Hematopoietic multipotent progenitor cell (in vitro differentiated cells): Measurements from ENCODE around the gene TBC1D22B. TPM values are rescaled to one million over a fixed set of nuclear protein-coding genes. Genes with fewer than 3 reads are reported as not detected.

ENCODE experiments used
- DNase-seq, 3 donors: peaks; one replicate each; pipeline ENCODE4 v3.0.0-alpha.2; 2011 to 2015; ENCODE audit warnings: low read depth in 2 of 3, low spot score in 2 of 3
- total RNA-seq: library from RNA; depleted of rRNA; stranded (reverse); fragments of >200 nt; gene quantifications from one replicate; pipeline ENCODE4 v1.2.3, GENCODE V29; 2012

TBC1D22B gene, protein sequence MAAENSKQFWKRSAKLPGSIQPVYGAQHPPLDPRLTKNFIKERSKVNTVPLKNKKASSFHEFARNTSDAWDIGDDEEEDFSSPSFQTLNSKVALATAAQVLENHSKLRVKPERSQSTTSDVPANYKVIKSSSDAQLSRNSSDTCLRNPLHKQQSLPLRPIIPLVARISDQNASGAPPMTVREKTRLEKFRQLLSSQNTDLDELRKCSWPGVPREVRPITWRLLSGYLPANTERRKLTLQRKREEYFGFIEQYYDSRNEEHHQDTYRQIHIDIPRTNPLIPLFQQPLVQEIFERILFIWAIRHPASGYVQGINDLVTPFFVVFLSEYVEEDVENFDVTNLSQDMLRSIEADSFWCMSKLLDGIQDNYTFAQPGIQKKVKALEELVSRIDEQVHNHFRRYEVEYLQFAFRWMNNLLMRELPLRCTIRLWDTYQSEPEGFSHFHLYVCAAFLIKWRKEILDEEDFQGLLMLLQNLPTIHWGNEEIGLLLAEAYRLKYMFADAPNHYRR
- total RNA-seq = 10.0 TPM

DNA sequence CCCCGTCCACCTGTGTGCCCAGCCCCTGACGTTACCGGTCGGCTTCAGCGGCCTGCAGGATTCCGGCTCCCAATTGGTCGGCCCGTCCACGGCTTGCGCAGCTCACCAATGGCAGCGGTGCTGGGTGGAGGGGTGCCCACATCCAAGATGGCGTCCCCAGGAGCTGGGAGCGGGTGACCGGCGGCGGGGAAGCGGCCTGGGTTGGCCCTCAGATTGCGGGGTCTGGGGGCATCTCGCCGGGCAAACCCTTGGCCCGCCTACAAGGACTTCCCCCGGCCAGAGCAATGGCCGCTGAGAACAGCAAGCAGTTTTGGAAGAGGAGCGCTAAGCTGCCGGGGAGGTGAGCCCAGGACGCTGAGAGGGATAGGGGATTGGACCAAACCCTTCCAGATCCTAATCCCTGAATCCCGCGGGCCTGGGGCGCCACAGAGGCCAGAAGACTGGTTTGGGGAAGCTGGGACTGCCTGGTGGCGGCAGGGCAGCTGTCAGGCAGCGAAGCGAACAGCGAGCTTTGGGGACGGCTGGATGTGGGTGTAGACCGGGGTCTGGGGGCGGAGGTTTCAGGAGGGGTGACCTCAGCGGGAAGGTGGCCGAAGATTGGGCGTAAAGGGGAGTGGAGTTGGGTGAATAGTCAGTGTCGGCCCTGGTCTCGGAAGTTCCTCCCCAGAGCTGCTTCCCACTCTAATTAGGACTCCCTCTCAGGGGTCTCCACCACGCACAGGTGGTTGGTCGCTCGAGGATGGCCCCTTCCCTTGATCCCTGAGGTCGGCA is at the start of gene TBC1D22B, which contains the start of gene TMEM217:
TBC1D22B (plus strand) TSS at position 139 of the 771 bp plus-strand sequence; CDS start at position 285, 146 bp downstream.
TMEM217 (minus strand) TSS at position 511 of the 771 bp plus-strand sequence. CDS start 39,114 bp downstream, outside the sequence.
- peak; percentile 77 to 96 (median 93) for DNase-seq

DNA sequence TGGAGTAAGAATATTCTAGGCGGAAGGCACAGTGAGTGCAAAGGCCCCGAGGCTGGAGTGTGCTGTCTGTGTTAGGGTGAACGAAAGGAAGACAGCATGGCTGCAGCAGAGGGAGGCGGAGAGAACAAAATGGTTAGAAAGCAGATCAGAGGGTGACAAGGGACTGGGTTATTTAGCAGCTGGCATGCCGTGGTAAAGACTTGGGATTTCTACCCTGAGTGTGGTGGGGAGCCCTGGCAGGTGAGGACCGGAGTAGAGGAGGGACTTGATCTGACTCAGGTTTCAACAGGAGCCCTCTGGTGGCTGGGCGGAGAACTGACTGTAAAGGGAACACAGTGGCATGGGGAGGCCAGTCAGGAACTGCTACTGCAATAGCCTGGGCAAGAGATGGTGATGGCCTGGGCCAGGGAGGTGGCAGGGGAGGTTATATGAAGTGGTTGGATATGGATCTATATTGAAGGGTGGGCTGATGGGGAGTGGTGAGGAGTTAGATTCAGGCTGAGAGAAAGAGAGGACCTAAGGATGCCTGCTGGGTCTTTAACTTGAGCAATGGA is 49.6 kb upstream of the TBC1D22B start:
- peak; percentile 65 to 92 (median 86) for DNase-seq

DNA sequence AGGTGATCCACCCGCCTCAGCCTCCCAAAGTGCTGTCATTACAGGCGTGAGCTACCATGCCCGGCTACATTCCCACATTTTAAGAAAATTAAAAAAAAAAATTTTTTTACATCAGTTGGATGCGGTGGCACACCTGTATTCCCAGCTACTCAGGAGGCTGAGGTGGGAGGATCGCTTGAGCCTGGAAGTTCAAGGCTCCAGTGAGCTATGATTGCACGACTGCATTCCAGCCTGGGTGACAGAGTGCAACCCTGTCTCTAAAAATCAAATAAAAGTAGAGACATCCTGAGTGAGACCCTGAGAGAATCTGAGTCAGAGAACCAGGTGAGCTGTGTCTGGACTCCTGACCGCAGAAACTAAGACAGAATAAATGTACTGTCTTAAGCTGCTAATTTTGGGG is 48.8 kb upstream of the TBC1D22B start:
- no peak for DNase-seq

DNA sequence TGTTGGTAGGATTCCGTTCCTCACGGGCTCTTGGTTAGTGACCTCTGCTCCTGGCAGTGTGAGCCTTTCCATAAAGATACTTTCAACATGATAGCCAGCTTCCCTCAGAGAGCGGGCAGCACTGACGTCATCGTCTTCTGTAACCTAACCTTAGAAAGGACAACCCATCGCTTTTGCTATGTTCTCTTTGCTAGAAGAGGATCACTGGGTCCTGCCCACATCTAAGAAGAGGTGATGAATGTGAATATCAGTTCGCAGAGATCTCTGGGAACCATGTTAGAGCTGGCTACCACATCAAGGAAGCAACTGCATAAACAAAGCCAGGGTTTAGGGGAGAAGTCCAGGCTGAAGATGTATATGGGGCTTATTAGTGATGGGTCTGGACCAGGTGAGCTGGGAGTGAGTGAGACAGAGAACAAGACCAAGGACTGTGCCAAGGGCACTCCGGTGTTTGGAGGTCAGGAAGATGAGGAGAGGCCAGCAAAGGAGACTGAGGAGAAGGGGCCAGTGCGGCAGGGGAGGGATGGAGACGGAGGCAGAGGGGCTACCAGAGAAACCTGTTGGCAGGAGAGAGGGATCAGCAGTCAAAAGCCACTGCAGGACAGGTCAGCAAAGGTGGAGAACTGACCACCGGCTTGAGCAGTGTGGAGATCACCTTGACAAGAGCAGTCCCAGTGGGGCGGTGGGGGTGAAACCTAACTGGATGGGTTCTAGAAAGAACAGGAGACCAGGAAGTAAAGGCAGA is 47.9 kb upstream of the TBC1D22B start:
- peak in 1 of 3 donors; percentile 39 for DNase-seq

DNA sequence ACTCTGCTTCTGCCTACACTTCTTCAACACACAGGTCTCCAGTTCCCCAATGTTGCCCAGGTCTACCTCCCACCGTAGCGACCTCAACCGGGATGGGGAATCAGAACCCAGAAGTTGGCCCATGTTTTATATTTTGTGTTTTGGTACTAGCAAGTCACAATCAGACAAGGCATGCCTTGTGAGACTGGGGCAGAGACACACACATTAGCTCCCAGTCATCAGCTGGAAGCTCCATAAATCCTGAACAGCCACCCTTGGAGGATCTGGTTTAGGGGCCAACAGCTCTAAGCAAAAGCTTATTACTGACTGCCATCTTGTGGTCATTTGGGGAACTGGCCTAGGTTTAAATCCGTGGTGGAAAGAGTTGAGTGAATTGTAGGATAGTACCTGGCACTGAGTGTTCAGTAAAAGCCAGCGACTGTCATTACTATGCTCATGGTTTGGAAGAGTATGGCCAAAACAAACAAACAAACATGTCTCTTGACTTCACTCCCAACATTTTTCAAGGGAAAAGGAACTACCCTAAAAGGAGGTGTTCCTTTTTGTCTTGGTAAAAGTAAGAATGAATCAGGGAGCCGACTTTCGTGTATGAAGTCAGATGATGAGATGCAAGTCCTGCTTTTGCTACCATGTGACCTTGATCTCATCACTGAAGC is 47.1 kb upstream of the TBC1D22B start:
- DNase-seq = peak; percentile 69 to 87 (median 69)

DNA sequence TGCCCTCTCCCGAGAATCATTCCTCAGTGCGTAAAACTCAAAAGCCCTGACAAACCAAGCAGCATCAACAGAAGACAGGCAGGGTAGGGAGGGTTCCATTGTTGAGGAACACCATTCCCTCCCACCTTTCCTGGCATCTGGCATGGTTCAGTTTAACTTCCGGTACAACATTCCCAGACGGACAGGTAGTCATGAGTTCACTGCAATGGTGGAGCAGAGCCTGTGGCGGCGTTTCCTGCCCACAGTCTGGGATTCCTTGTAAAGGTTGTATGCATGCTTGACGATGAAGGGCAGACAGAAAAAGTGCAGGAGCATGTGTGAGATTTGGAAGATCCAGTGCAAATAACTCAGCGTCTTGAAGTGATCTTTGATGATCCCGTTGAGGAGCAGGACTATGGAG is 45.3 kb upstream of the TBC1D22B start:
- DNase-seq = no peak

DNA sequence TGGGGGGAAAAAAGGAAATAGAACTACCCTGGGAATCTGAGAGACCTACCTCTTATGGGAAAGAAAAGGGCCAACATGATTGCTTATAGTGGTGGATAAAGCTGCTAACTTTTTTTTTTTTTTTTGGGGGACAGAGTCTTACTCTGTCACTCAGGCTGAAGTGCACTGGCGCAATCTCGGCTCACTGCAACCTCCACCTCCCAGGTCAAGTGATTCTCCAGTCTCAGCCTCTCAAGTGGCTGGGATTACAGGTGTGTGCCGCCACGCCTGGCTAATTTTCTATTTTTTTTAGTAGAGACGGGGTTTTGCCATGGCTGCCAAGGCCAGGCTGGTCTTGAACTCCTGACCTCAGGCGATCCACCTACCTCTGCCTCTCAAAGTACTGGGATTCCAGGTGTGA is 39.5 kb upstream of the TBC1D22B start:
- DNase-seq = no peak

DNA sequence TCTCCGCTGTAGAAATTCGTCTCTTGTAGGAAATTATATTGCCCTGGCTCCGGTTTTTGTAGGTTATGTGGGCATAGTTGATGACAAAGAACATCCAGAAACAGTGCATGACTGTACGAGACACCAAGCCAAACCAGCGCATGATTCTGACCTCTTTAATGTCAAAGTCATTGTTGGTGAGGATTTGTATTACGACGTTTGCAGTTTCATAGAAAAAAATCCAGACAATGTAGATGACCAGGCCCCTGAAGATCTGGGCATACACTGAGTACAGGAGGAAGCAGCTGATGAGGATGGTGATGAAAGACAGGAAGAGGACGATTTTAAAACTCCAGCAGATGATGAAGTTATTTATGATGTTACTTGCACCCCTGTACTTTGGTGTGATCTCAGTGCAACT is 39.1 kb upstream of the TBC1D22B start:
- DNase-seq = no peak

DNA sequence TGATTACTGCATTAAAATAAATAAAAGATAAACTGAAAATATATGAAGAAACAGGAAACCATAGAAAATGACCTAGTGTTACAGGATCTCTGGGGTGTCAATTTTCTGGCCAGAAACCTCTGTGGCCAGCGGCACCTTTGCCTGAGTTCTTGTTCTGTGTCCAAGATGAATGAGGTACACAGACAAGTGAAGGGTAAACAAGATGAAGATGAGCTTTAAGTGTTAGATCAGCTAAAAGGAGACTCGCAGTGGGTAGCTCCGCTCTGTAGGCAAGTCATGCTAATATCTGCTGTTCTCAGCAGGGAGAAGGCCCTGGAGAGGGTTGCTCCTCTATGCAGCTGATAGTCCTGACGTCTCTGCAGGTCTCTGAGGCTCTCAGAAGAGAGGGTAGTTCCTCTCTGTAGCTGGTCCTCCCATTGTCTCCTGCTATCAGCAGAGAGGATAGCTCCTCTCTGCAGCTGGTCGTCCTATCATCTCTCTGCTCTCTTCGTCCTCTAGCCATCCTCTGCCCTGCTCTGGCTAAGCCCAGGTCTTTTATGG is 35.9 kb upstream of the TBC1D22B start:
- DNase-seq = no peak

DNA sequence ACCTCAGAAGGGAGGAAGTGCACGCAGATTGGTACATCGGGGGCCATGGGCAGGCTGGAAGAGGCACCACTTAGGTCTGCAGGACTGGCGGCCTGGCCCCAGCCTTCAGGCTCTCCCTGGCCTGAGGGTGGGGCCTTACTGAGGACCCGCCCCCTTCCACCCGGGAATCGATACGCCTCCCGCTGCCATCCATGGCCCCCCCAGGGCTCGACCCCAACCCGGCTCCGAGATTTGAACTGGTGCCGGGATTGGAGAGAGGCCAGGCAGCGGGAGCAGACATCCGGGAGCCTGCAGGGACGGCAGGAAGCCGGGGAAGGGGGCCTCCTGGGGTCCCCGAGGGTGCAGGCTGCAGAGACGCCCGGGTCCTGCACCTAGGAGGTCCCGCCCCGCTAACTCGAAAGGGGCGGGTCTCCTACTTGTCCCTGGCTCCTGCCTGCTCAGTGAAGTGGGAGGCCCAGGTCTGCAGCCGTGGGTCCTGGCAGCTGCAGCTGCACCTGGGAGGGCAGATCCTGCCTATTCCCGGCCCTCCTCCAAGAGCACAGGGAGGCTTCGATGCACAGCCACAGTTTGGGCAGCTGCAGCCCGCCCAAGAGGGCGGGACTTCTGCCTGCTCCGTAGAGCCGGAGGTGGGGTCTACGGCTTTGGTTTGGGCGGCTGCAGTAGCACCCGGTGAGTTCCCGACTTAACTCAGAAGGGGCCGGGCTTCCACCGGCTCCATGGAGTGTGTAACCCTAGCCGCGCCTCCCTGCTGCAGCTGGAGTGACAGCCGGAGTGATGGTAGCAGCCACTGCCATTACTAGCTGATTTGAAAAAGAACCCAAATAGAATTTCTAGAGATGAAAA is 35.2 kb upstream of the TBC1D22B start:
- peak in 2 of 3 donors; percentile 70 to 89 for DNase-seq

DNA sequence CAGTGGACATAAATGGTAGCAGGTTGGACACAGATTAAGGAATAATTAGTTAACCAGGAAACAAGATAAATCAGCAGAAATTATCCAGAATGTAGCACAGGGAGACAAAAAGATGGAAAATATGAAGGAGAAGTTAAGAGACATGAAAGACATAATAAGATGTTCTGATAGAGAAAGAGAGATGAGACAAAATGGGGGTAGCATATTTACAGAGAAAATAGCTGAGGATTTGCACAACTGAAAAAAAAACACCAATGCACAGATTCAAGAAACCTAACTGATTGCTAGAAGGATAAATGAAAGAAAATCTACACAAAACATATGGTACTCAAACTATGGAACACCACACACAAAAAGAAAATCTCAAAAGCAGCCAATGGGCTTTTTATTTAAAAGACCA is 34.6 kb upstream of the TBC1D22B start:
- DNase-seq = no peak

DNA sequence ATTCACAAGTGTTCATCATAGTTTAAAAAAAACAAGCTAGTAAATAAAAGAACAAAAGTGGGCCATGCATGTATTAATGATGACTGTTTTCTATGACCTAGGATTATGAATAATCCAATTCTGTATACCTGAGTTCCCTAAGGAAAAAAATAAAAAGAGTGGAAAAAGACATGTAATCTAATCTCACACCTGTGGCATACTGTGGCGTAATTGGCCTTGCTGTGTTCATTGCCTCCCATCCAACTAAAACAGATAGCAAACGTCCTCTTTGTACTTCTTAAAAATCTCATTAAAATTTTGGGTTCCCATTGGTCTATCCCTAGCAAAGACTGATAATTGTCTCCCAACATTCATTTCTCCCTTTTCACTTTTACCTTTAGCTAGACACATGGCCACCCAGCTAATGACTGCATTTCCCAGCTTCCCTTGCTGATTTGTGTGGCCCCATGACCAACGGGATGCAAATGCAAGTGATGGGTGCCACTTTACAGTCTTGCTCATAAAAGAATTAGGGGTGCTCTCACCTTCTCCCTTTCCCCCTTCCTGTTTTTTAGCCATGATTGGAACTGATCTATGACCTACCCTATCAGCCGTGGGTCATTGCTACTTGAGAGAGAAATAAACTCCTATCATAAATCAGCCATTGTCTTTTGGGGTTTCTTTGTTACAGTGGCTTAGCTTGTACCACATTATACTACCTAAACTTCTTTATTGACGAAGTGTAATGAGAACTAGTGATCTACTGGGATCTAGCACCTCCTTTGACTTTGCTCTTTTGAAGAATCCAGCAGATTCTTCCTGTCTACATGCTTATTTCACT is 32.0 kb upstream of the TBC1D22B start:
- no peak for DNase-seq

DNA sequence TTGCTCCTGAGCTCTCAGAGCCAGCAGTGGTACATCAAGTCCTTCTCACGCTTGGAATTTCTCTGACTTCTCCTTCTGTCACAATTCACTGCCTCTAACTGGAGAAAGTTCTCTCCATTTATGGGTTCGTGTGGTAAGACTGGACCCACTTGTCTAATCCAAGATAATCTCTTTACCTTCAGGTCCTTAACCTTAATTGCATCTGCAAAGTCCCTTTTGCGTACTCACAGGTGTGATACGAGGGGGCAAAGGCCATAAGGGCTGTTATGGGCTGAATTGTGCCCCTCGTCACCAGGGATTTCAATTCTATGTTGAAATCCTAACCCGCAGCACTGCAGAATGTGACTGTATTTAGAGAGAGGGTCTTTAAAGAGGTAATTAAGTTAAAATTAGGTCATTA is 27.5 kb upstream of the TBC1D22B start:
- no peak for DNase-seq

DNA sequence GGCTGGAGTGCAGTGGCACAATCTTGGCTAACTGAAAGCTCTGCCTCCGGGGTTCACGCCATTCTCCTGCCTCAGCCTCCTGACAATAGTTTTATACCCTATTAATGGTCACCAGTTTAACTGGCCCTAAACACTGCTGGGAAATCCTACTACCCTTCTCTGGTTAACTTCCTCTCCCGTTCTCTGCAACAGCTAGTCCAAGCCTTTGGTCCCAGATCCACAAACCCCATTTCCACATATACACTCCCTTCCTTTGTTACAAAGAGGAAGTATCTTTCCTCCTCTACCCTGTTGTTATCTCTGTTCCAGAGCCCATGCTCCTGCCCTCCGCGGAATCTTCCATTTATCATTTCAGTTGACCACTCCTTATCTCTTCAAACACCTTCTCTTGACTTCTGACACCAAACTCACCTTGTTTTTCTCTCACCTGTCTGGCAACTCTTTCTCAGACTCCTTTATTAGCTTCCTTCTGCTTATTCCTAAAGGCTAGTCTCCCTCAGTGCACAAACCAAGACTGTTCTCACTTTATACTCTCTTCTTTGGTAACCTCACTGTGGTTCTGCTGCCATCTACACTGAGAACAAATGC is 25.0 kb upstream of the TBC1D22B start:
- DNase-seq = no peak

DNA sequence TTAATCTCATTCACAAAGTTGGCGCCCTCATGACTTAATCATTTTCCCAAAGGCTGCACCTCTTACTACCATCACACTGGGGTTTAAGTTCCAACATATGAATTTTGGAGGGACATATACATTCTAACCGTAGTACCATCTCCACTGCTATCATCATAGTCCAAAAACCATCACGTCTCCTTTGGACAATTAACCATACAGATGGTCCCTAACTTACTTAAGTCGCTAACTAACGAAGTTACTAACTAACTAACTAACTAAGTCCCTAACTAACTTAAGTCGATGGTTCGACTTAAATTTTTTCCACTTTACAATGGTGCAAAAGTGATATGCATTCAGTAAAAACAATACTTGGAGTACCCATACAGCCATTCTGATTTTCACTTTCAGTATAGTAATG is 24.0 kb upstream of the TBC1D22B start:
- no peak for DNase-seq

DNA sequence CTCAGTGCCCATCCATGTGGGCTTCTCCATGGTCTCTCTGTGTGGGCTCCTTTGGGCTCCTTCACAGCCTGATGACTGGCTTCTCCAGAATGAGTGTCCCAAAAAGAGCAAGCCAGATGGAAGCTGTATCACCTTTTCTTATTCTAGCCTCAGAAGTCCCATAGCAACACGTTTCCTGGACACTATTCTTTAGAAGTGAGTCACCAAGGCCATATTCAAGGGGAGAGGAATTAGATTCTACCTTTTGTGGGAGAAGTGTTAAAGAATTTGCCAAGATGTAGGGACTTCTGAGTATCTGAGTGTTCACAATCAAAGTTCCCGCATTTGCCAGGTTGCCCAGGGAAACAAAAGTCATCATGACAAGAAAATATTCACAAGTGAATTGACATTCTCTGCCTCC is 20.7 kb upstream of the TBC1D22B start:
- no peak for DNase-seq

DNA sequence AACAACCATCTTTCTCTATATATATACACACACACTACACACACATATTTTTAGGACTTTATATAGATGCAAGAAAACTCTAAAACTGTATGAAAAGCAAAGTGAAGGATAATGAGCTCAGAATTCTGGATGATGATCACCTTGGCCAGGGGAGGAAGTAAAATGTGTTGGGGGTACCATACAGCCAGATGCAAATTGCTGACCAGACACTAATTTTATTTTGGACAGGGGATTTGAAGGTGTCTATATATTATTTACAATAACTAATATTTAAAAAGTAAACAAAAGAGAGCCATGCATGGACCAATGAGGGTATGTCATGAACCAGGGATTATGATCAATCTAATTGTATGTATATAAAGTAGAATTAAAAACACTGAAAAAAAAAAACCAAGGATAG is 19.8 kb upstream of the TBC1D22B start:
- no peak for DNase-seq

DNA sequence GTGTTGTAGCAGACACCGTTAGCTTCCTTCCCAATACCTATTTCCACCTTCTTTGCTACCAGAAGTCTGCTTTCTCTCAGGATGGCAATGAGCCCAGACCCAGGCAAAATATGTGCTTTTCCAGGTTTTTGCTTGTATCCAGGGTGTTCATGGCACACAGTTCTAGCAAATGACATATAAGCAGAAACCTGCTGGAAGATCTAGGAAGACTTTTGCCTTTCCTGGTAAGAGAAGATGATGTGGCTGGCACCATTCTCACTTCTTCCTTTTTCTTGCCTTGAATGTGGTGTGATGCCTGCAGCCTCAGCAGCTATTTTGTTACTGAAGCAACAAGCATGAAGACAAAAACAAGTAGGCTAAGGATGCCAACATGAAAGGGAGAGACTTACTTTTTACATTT is 19.2 kb upstream of the TBC1D22B start:
- no peak for DNase-seq
